GM12878 (cell line): ENCODE data around the gene ADAT3. TPM values are rescaled to one million over a fixed set of nuclear protein-coding genes. Genes with fewer than 3 reads are reported as not detected.

ENCODE experiments used
- ATAC-seq: fragments of 200-7000 bp; cut with Tn5 transposase; 3 replicates; pipeline ENCODE4 v1.9.1; 2020; ENCODE audit warnings: mild to moderate bottlenecking, moderate library complexity
- BruUV-seq: library from RNA; stranded (reverse); fragments of 400-500 nt; replicated peaks from 2 replicates; lab custom pipeline; 2021; lab: Mats Ljungman, UMichigan
- CTCF ChIA-PET: fragments of 300-600 bp; sonication (Branson Sonifier 250); formaldehyde crosslinking; extraction: SDS; loops from one replicate; lab custom pipeline; 2021; ENCODE audit warnings: inconsistent platforms; lab: Yijun Ruan, JAX
- POLR2A ChIA-PET: fragments of 350-600 bp; formaldehyde crosslinking; extraction: SDS; loops from one replicate; lab custom pipeline; 2021; ENCODE audit warnings: inconsistent platforms; lab: Charles Lee
- RAD21 ChIA-PET: fragments of 300-600 bp; sonication (Branson Sonifier 250); formaldehyde crosslinking; loops from one replicate; lab custom pipeline; 2023; ENCODE audit warnings: antibody characterized with exemption; ENCODE audit not compliant: unreplicated experiment; lab: Charles Lee
- SMC1A ChIA-PET: fragments of 300-600 bp; sonication (Branson Sonifier 250); formaldehyde crosslinking; loops from one replicate; lab custom pipeline; 2023; ENCODE audit not compliant: unreplicated experiment, uncharacterized antibody; lab: Charles Lee
- DNase-seq: peaks from one replicate; pipeline ENCODE4 v3.0.0-alpha.2; 2011; ENCODE audit warnings: low read depth, low spot score
- FAIRE-seq: peaks from 3 replicates; lab custom pipeline; 2011; peaks lifted over from hg19 to GRCh38; lab: Jason Lieb, UNC
- H2AFZ ChIP-seq: 2 replicates; pipeline ENCODE4 v1.6.0; 2011; ENCODE audit warnings: low read depth, low read length, control low read depth; ENCODE audit not compliant: control insufficient read depth
- H3K27ac ChIP-seq: 2 replicates; pipeline ENCODE4 v1.5.1; 2011; ENCODE audit warnings: control low read depth; ENCODE audit not compliant: control insufficient read depth, insufficient read depth
- H3K27me3 ChIP-seq, 2 experiments: replicated peaks in 1 of 2; 2 replicates each; pipeline versions ENCODE4 v1.6.0 to v1.6.1; 2011; ENCODE audit warnings: low read length in 1 of 2; ENCODE audit not compliant: control insufficient read depth in 2 of 2, insufficient read depth in 2 of 2
- H3K36me3 ChIP-seq, 2 experiments: 2 replicates each; pipeline ENCODE4 v1.5.1; 2011; ENCODE audit warnings: low read length in 1 of 2; ENCODE audit not compliant: control insufficient read depth in 2 of 2, insufficient read depth in 2 of 2
- H3K4me1 ChIP-seq: 2 replicates; pipeline ENCODE4 v1.6.1; 2011; ENCODE audit warnings: mild to moderate bottlenecking, low read length, moderate library complexity, mixed read lengths; ENCODE audit not compliant: control insufficient read depth, insufficient read depth
- H3K4me2 ChIP-seq: 2 replicates; pipeline ENCODE4 v1.6.0; 2011; ENCODE audit warnings: control low read depth; ENCODE audit not compliant: control insufficient read depth, insufficient read depth
- H3K4me3 ChIP-seq: fragments of 200-600 bp; sonication (generic); 2 replicates; pipeline ENCODE4 v1.5.1; 2016
- H3K79me2 ChIP-seq: 2 replicates; pipeline ENCODE4 v1.6.0; 2011; ENCODE audit warnings: low read length; ENCODE audit not compliant: control insufficient read depth, insufficient read depth
- H3K9ac ChIP-seq: 2 replicates; pipeline ENCODE4 v1.8.0; 2011; ENCODE audit warnings: low read length, control low read depth, mixed read lengths; ENCODE audit not compliant: control insufficient read depth, insufficient read depth
- H3K9me3 ChIP-seq: replicated peaks from 3 replicates; pipeline ENCODE4 v1.5.1; 2011; ENCODE audit warnings: mild to moderate bottlenecking, low read length; ENCODE audit not compliant: control insufficient read depth, insufficient read depth
- H4K20me1 ChIP-seq: 2 replicates; pipeline ENCODE4 v1.6.0; 2011; ENCODE audit not compliant: control insufficient read depth, insufficient read depth
- EZH2 ChIP-seq: IDR thresholded peaks from 2 replicates; pipeline ENCODE4 v1.6.1; 2012; ENCODE audit warnings: low read depth, mild to moderate bottlenecking, control low read depth, inconsistent platforms, low read length, borderline replicate concordance; ENCODE audit not compliant: control insufficient read depth
- MEF2A ChIP-seq: IDR thresholded peaks from 2 replicates; pipeline ENCODE4 v1.6.1; 2011; ENCODE audit warnings: low read depth, mild to moderate bottlenecking, low read length, moderate library complexity; ENCODE audit not compliant: insufficient read depth
- PKNOX1 ChIP-seq: fragments of 450-650 bp; IDR thresholded peaks from 2 replicates; pipeline ENCODE4 v1.6.1; 2016; ENCODE audit warnings: mild to moderate bottlenecking
- RAD51 ChIP-seq: fragments of 450-650 bp; IDR thresholded peaks from 2 replicates; pipeline ENCODE4 v1.6.1; 2016; ENCODE audit warnings: moderate library complexity, mild to moderate bottlenecking, inconsistent platforms
- SMARCA5 ChIP-seq: fragments of 450-650 bp; IDR thresholded peaks from 2 replicates; pipeline ENCODE4 v1.6.1; 2017; ENCODE audit warnings: mild to moderate bottlenecking
- WGBS: methylation state at CpG from one replicate; pipeline ENCODE4 v1.1.6; 2016; ENCODE audit warnings: low lambda C conversion rate; ENCODE audit not compliant: insufficient replicate concordance, insufficient coverage; ENCODE audit errors: missing lambda C conversion rate; 5-methylcytosine and 5-hydroxymethylcytosine counted together
- in situ Hi-C: fragments of 300-500 bp; cut with MboI; formaldehyde crosslinking; loops from 9 replicates; pipeline ENCODE4 v1.14.3; 2018; ENCODE audit warnings: mixed read lengths
- intact Hi-C: fragments of 100-400 bp; cut with micrococcal nuclease; formaldehyde crosslinking; loops from one replicate; pipeline ENCODE4 v1.14.2; 2022; ENCODE audit not compliant: unreplicated experiment
- polyA plus RNA-seq, 11 experiments: library from polyadenylated mRNA; depleted of rRNA in 4 of 11; unstranded in 6 of 11; stranded (reverse) in 5 of 11; fragments of >200 nt; fragmentation: Nextera tagmentation in 4 of 11; fragmentation: Illumina TruSeq in 1 of 11; extraction: Ambion mirVana in 4 of 11; extraction: Trizol in 1 of 11; gene quantifications; 1 replicate in 1 of 11; 2 replicates in 10 of 11; pipeline versions ENCODE4 v1.2.1 to v1.2.3, GENCODE V29; 2011 to 2016; ENCODE audit warnings: inconsistent platforms in 2 of 11, missing spikeins in 2 of 11, low read depth in 1 of 11
- total RNA-seq, 4 experiments: library from RNA; depleted of rRNA in 3 of 4; stranded (reverse); fragments of >200 nt in 3 of 4; fragmentation: Illumina TruSeq in 1 of 4; extraction: Trizol in 1 of 4; gene quantifications; 2 replicates each; pipeline versions ENCODE4 v1.2.1 to v1.2.3, GENCODE V29; 2013 to 2021

The ADAT3 gene
- total and polyA plus RNA-seq, 10 of the 15 experiments (the other 5 are each of a cell fraction or from before 2014, with no cell fraction given), result 0.27 to 11.8 (median 7.7) TPM; not detected in 3

GRCh38 chr19:1871630-1872029, 33.6 kb upstream of the ADAT3 start:
- no peak overlapping the region for H2AFZ ChIP-seq
- POLR2A ChIA-PET, result no interaction called here
- H3K27me3 ChIP-seq, result no peaks in the 10 kb centered on the region
- H3K4me2 ChIP-seq, result no peak overlapping the region
- TF ChIP-seq SMARCA5 (no peak), MEF2A (no peak), RAD51 (no peak), EZH2 (no peak), PKNOX1 (no peak)
- TF ChIP-seq, all 136 proteins: peak for 0
- FAIRE-seq (no peak), ATAC-seq (no peak), DNase-seq (no peak)
- no peak overlapping the region for H3K9ac ChIP-seq
- intact Hi-C loops (no loop called here), in situ Hi-C loops (loop anchor here (25.0 kb wide), 1 partner anchor 1491 kb away; the partner anchor contains the start of gene NFIC)
- peaks cover 3% of the 10 kb centered on the region; the same call in 1 of the 2 replicates for H3K4me1 ChIP-seq
- H3K79me2 ChIP-seq, result peaks cover 39% of the 10 kb centered on the region
- no TSS peak for BruUV-seq
- ChIA-PET RAD21 (no interaction called here), CTCF (no interaction called here), SMC1A (no interaction called here)
- no peaks in the 10 kb centered on the region for H3K9me3 ChIP-seq
- H3K27ac ChIP-seq, result no peak overlapping the region
- no peak overlapping the region for H3K4me3 ChIP-seq
- WGBS, result 98% methylated on average over 10 of the region's 13 CpGs
- H4K20me1 ChIP-seq, result no peaks in the 10 kb centered on the region
- H3K36me3 ChIP-seq, result peaks cover 3 to 9% of the 10 kb centered on the region in 2 experiments; a peak in 3 of 4 replicates
